WTC11 (cell line): ENCODE measurements around the gene GFRA1. TPM values are rescaled to one million over a fixed set of nuclear protein-coding genes. Genes with fewer than 3 reads are reported as not detected.

ENCODE experiments used
- ATAC-seq: fragments of 200-7000 bp; cut with Tn5 transposase; 2 replicates; pipeline ENCODE4 v1.10.0; 2021; ENCODE audit warnings: mild to moderate bottlenecking, moderate library complexity
- CTCF ChIA-PET: fragments of 300-600 bp; sonication (Branson Sonifier 250); formaldehyde crosslinking; loops from one replicate; lab custom pipeline; 2021; ENCODE audit warnings: antibody characterized with exemption; lab: Charles Lee
- POLR2A ChIA-PET: fragments of 350-600 bp; sonication (Branson Sonifier 250); formaldehyde crosslinking; loops from one replicate; lab custom pipeline; 2021; ENCODE audit warnings: antibody characterized with exemption; lab: Charles Lee
- DNase-seq: peaks from one replicate; pipeline ENCODE4 v3.0.0; 2021; ENCODE audit warnings: low spot score
- H3K27ac Mint-ChIP-seq: 2 replicates; pipeline ENCODE4 v1.8.0; 2021; ENCODE audit warnings: mixed read lengths
- H3K27me3 Mint-ChIP-seq: 2 replicates; pipeline ENCODE4 v1.8.0; 2021; ENCODE audit warnings: low read depth, mild to moderate bottlenecking, moderate library complexity, mixed read lengths
- H3K36me3 Mint-ChIP-seq: 2 replicates; pipeline ENCODE4 v1.8.0; 2021; ENCODE audit warnings: mixed read lengths
- H3K4me1 Mint-ChIP-seq: 2 replicates; pipeline ENCODE4 v1.8.0; 2022; ENCODE audit warnings: mixed read lengths
- H3K4me3 Mint-ChIP-seq: 2 replicates; pipeline ENCODE4 v1.8.0; 2021; ENCODE audit warnings: mild to moderate bottlenecking, moderate library complexity, mixed read lengths
- H3K9me3 Mint-ChIP-seq: 2 replicates; pipeline ENCODE4 v1.8.0; 2021; ENCODE audit warnings: mixed read lengths
- CREM ChIP-seq: sonication (generic); formaldehyde crosslinking; IDR thresholded peaks from 2 replicates; pipeline ENCODE4 v1.8.1; 2022; ENCODE audit warnings: mild to moderate bottlenecking, missing genetic modification reagents, moderate library complexity
- HMGA2 ChIP-seq: fragments of 250-450 bp; sonication (Bioruptor Pico); IDR thresholded peaks from 2 replicates; pipeline ENCODE4 v1.4.0; 2021; ENCODE audit warnings: mild to moderate bottlenecking, moderate library complexity
- HMGXB4 ChIP-seq: sonication (generic); formaldehyde crosslinking; IDR thresholded peaks from 2 replicates; pipeline ENCODE4 v1.8.1; 2023; ENCODE audit warnings: mild to moderate bottlenecking, moderate library complexity, missing genetic modification reagents
- KAT7 ChIP-seq: sonication (generic); formaldehyde crosslinking; IDR thresholded peaks from 2 replicates; pipeline ENCODE4 v1.8.1; 2023; ENCODE audit warnings: missing genetic modification reagents, mild to moderate bottlenecking, borderline replicate concordance
- NFATC4 ChIP-seq: fragments of 250-450 bp; sonication (Bioruptor Pico); IDR thresholded peaks from 2 replicates; pipeline ENCODE4 v1.9.0; 2021; ENCODE audit warnings: mild to moderate bottlenecking
- NFYB ChIP-seq: sonication (generic); formaldehyde crosslinking; conservative IDR thresholded peaks from 2 replicates; pipeline ENCODE4 v1.8.0; 2022; ENCODE audit warnings: low read depth, missing genetic modification reagents
- PRRX2 ChIP-seq: fragments of 250-450 bp; sonication (Bioruptor Pico); IDR thresholded peaks from 2 replicates; pipeline ENCODE4 v1.8.0; 2021; ENCODE audit warnings: mild to moderate bottlenecking
- SMAD3 ChIP-seq: sonication (generic); formaldehyde crosslinking; IDR thresholded peaks from 2 replicates; pipeline ENCODE4 v1.8.0; 2022; ENCODE audit warnings: missing genetic modification reagents, mild to moderate bottlenecking, borderline replicate concordance
- SOX15 ChIP-seq: fragments of 250-450 bp; sonication (Bioruptor Pico); IDR thresholded peaks from 2 replicates; pipeline ENCODE4 v1.9.0; 2021; ENCODE audit warnings: mild to moderate bottlenecking
- ZBTB21 ChIP-seq: sonication (generic); formaldehyde crosslinking; IDR thresholded peaks from 2 replicates; pipeline ENCODE4 v1.8.1; 2023; ENCODE audit warnings: mild to moderate bottlenecking, missing genetic modification reagents, borderline replicate concordance
- ZNF423 ChIP-seq: fragments of 250-450 bp; sonication (Bioruptor Pico); IDR thresholded peaks from 2 replicates; pipeline ENCODE4 v2.1.2; 2022; ENCODE audit warnings: mild to moderate bottlenecking, moderate library complexity
- total RNA-seq: library from RNA; stranded (reverse); gene quantifications from 3 replicates; pipeline ENCODE4 v1.2.3, GENCODE V29; 2021
- TF ChIP-seq, protein P1 (sequence below): sonication (generic); formaldehyde crosslinking; IDR thresholded peaks from 2 replicates; pipeline ENCODE4 v1.8.0; 2023; ENCODE audit warnings: missing genetic modification reagents, mild to moderate bottlenecking, borderline replicate concordance
- TF ChIP-seq, protein P2 (sequence below): sonication (generic); formaldehyde crosslinking; IDR thresholded peaks from 2 replicates; pipeline ENCODE4 v1.8.1; 2022; ENCODE audit warnings: mild to moderate bottlenecking, moderate library complexity, missing genetic modification reagents
- TF ChIP-seq, protein P3 (sequence below): sonication (generic); formaldehyde crosslinking; IDR thresholded peaks from 2 replicates; pipeline ENCODE4 v1.8.0; 2022; ENCODE audit warnings: mild to moderate bottlenecking, missing genetic modification reagents
- TF ChIP-seq, protein P4 (sequence below): sonication (generic); formaldehyde crosslinking; conservative IDR thresholded peaks from 2 replicates; pipeline ENCODE4 v1.8.1; 2023; ENCODE audit warnings: mild to moderate bottlenecking, low read depth, missing genetic modification reagents, moderate library complexity
- TF ChIP-seq, protein P5 (sequence below): sonication (generic); formaldehyde crosslinking; IDR thresholded peaks from 2 replicates; pipeline ENCODE4 v1.8.1; 2023; ENCODE audit warnings: mild to moderate bottlenecking, missing genetic modification reagents, moderate library complexity

Gene GFRA1
- total RNA-seq, 1 experiment from 2014 or later = 4.4 TPM

DNA sequence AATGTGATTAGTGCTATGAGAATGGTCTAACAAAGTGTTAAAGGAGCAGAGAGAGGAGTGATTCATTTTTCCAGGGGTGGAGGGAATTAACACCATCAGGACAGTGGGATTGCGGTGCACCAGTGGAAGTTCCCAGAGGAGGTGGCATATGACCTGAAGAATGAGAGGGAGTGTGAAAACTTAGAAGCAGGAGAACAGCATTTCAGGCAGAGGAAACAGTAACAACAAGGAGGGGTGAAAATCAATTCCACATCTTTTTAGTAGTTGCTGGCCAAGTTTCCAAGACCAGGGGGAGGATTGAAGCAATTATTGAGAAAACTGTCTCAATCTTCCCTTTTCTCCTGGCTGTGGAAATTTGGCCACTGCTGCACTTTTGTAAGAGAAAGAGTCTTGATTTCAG, 27.5 kb upstream of the GFRA1 start:
- ATAC-seq = no peak
- POLR2A ChIA-PET = no interaction called here
- no peak overlapping the region for H3K4me3 Mint-ChIP-seq
- no peaks in the 10 kb centered on the region for H3K27me3 Mint-ChIP-seq
- TF ChIP-seq, protein P1, sequence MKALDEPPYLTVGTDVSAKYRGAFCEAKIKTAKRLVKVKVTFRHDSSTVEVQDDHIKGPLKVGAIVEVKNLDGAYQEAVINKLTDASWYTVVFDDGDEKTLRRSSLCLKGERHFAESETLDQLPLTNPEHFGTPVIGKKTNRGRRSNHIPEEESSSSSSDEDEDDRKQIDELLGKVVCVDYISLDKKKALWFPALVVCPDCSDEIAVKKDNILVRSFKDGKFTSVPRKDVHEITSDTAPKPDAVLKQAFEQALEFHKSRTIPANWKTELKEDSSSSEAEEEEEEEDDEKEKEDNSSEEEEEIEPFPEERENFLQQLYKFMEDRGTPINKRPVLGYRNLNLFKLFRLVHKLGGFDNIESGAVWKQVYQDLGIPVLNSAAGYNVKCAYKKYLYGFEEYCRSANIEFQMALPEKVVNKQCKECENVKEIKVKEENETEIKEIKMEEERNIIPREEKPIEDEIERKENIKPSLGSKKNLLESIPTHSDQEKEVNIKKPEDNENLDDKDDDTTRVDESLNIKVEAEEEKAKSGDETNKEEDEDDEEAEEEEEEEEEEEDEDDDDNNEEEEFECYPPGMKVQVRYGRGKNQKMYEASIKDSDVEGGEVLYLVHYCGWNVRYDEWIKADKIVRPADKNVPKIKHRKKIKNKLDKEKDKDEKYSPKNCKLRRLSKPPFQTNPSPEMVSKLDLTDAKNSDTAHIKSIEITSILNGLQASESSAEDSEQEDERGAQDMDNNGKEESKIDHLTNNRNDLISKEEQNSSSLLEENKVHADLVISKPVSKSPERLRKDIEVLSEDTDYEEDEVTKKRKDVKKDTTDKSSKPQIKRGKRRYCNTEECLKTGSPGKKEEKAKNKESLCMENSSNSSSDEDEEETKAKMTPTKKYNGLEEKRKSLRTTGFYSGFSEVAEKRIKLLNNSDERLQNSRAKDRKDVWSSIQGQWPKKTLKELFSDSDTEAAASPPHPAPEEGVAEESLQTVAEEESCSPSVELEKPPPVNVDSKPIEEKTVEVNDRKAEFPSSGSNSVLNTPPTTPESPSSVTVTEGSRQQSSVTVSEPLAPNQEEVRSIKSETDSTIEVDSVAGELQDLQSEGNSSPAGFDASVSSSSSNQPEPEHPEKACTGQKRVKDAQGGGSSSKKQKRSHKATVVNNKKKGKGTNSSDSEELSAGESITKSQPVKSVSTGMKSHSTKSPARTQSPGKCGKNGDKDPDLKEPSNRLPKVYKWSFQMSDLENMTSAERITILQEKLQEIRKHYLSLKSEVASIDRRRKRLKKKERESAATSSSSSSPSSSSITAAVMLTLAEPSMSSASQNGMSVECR (CRISPR knock-in tag) = no peak
- TF ChIP-seq SMAD3 (CRISPR knock-in tag) (no peak), ZNF423 (no peak)
- TF ChIP-seq, protein P2, sequence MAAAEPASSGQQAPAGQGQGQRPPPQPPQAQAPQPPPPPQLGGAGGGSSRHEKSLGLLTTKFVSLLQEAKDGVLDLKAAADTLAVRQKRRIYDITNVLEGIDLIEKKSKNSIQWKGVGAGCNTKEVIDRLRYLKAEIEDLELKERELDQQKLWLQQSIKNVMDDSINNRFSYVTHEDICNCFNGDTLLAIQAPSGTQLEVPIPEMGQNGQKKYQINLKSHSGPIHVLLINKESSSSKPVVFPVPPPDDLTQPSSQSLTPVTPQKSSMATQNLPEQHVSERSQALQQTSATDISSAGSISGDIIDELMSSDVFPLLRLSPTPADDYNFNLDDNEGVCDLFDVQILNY (CRISPR knock-in tag) = no peak
- TF ChIP-seq, protein P3, sequence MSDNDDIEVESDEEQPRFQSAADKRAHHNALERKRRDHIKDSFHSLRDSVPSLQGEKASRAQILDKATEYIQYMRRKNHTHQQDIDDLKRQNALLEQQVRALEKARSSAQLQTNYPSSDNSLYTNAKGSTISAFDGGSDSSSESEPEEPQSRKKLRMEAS (CRISPR knock-in tag) = no peak
- no peaks in the 10 kb centered on the region for H3K4me1 Mint-ChIP-seq
- DNase-seq = no peak
- CTCF ChIA-PET = no interaction called here
- no peaks in the 10 kb centered on the region for H3K36me3 Mint-ChIP-seq
- peaks cover 10% of the 10 kb centered on the region for H3K9me3 Mint-ChIP-seq
- H3K27ac Mint-ChIP-seq = peak overlapping the region; percentile 57

DNA sequence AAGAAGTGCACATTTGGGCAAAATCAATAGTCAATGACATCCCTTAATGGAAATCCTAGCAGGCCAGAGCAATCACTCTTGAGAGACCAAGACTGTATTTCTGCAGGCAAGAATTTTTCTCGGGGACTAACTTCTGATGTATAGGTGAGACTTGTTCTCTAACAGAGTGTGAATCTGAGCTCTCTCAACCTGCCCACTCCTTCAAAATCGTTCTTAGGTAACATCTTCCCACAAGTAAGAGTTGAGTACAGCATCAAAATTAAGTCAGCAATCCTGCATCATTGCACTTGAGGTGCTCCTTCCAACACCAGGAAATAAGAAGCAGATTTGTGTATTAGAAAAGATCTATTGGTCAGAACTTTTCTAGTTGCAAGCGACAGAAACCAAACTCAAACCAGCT, 25.6 kb upstream of the GFRA1 start:
- POLR2A ChIA-PET = no interaction called here
- ATAC-seq (no peak), DNase-seq (no peak)
- H3K27ac Mint-ChIP-seq = no peak overlapping the region
- no peak overlapping the region for H3K4me3 Mint-ChIP-seq
- no peaks in the 10 kb centered on the region for H3K27me3 Mint-ChIP-seq
- TF ChIP-seq, protein P4, sequence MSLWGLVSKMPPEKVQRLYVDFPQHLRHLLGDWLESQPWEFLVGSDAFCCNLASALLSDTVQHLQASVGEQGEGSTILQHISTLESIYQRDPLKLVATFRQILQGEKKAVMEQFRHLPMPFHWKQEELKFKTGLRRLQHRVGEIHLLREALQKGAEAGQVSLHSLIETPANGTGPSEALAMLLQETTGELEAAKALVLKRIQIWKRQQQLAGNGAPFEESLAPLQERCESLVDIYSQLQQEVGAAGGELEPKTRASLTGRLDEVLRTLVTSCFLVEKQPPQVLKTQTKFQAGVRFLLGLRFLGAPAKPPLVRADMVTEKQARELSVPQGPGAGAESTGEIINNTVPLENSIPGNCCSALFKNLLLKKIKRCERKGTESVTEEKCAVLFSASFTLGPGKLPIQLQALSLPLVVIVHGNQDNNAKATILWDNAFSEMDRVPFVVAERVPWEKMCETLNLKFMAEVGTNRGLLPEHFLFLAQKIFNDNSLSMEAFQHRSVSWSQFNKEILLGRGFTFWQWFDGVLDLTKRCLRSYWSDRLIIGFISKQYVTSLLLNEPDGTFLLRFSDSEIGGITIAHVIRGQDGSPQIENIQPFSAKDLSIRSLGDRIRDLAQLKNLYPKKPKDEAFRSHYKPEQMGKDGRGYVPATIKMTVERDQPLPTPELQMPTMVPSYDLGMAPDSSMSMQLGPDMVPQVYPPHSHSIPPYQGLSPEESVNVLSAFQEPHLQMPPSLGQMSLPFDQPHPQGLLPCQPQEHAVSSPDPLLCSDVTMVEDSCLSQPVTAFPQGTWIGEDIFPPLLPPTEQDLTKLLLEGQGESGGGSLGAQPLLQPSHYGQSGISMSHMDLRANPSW (CRISPR knock-in tag) = no peak
- no peak for TF ChIP-seq ZBTB21 (CRISPR knock-in tag)
- TF ChIP-seq, protein P2 (CRISPR knock-in tag) = no peak
- no peak for TF ChIP-seq HMGXB4 (CRISPR knock-in tag)
- no peak for TF ChIP-seq CREM (CRISPR knock-in tag)
- TF ChIP-seq, protein P5, sequence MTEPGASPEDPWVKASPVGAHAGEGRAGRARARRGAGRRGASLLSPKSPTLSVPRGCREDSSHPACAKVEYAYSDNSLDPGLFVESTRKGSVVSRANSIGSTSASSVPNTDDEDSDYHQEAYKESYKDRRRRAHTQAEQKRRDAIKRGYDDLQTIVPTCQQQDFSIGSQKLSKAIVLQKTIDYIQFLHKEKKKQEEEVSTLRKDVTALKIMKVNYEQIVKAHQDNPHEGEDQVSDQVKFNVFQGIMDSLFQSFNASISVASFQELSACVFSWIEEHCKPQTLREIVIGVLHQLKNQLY (CRISPR knock-in tag) = no peak
- no peak for TF ChIP-seq NFYB (CRISPR knock-in tag)
- no peak for TF ChIP-seq KAT7 (CRISPR knock-in tag)
- TF ChIP-seq PRRX2 (CRISPR knock-in tag) = no peak
- TF ChIP-seq SOX15 (CRISPR knock-in tag) = no peak
- TF ChIP-seq HMGA2 (CRISPR knock-in tag) = no peak
- TF ChIP-seq NFATC4 (CRISPR knock-in tag) = no peak
- TF ChIP-seq, all 79 proteins: peak for 0
- H3K9me3 Mint-ChIP-seq = peaks cover 8% of the 10 kb centered on the region
- CTCF ChIA-PET = no interaction called here
- H3K36me3 Mint-ChIP-seq = no peaks in the 10 kb centered on the region
- no peaks in the 10 kb centered on the region for H3K4me1 Mint-ChIP-seq
